Measurements from ENCODE around the gene SLC25A31. TPM values are rescaled to one million over a fixed set of nuclear protein-coding genes. Genes with fewer than 3 reads are reported as not detected.

SLC25A31 gene
- total and polyA plus RNA-seq, 7 donors = not detected

GRCh38 chr4:127698789-127699200 is 31.4 kb upstream of the SLC25A31 start:
- Histone ChIP-seq H3K27ac (no peak overlapping the region), H3K4me1 (no peaks in the 10 kb centered on the region), H3K4me3 (no peak overlapping the region), H3K27me3 (no peaks in the 10 kb centered on the region), H3K9me3 (peaks cover 0 to 2% (median 0%) of the 10 kb centered on the region in 4 donors), H3K36me3 (peaks cover 0 to 26% (median 0%) of the 10 kb centered on the region in 4 donors)
- TF ChIP-seq POLR2AphosphoS5 (IDR thresholded peaks at IDR 0.05) = no peak
- TF ChIP-seq POLR2A (IDR thresholded peaks at IDR 0.05) = no peak
- no peak for TF ChIP-seq EP300 (IDR thresholded peaks at IDR 0.05)
- TF ChIP-seq, protein P1, sequence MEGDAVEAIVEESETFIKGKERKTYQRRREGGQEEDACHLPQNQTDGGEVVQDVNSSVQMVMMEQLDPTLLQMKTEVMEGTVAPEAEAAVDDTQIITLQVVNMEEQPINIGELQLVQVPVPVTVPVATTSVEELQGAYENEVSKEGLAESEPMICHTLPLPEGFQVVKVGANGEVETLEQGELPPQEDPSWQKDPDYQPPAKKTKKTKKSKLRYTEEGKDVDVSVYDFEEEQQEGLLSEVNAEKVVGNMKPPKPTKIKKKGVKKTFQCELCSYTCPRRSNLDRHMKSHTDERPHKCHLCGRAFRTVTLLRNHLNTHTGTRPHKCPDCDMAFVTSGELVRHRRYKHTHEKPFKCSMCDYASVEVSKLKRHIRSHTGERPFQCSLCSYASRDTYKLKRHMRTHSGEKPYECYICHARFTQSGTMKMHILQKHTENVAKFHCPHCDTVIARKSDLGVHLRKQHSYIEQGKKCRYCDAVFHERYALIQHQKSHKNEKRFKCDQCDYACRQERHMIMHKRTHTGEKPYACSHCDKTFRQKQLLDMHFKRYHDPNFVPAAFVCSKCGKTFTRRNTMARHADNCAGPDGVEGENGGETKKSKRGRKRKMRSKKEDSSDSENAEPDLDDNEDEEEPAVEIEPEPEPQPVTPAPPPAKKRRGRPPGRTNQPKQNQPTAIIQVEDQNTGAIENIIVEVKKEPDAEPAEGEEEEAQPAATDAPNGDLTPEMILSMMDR (IDR thresholded peaks at IDR 0.05) = no peak
- no peak for DNase-seq
- intact Hi-C loops (cut with DNase I) = no loop called here
- 79 to 88% methylated on average over 4 of the region's 4 CpGs for WGBS, 2 donors

GRCh38 chr4:127708985-127709384 is 21.2 kb upstream of the SLC25A31 start:
- no peaks in the 10 kb centered on the region for H3K9me3 ChIP-seq
- no peak for TF ChIP-seq POLR2A (IDR thresholded peaks at IDR 0.05)
- TF ChIP-seq POLR2AphosphoS5 (IDR thresholded peaks at IDR 0.05) = no peak
- TF ChIP-seq EP300 (IDR thresholded peaks at IDR 0.05) = no peak
- TF ChIP-seq, protein P1 (IDR thresholded peaks at IDR 0.05) = no peak
- WGBS, 2 donors = 81 to 84% methylated on average over 5 of the region's 5 CpGs
- intact Hi-C loops (cut with DNase I) = no loop called here
- no peak for DNase-seq
- H3K27ac ChIP-seq = no peak overlapping the region
- peaks cover 0 to 5% (median 0%) of the 10 kb centered on the region in 4 donors for H3K4me1 ChIP-seq
- H3K36me3 ChIP-seq = peaks cover 0 to 28% (median 0%) of the 10 kb centered on the region in 4 donors
- no peak overlapping the region for H3K4me3 ChIP-seq
- H3K27me3 ChIP-seq = no peaks in the 10 kb centered on the region

GRCh38 chr4:127709456-127709855 is 20.7 kb upstream of the SLC25A31 start:
- Histone ChIP-seq H3K27me3 (no peaks in the 10 kb centered on the region), H3K36me3 (peaks cover 0 to 23% (median 0%) of the 10 kb centered on the region in 4 donors), H3K4me1 (peaks cover 0 to 5% (median 0%) of the 10 kb centered on the region in 4 donors), H3K27ac (no peak overlapping the region), H3K9me3 (no peaks in the 10 kb centered on the region), H3K4me3 (no peak overlapping the region)
- TF ChIP-seq EP300 (IDR thresholded peaks at IDR 0.05) (no peak), POLR2AphosphoS5 (IDR thresholded peaks at IDR 0.05) (no peak), POLR2A (IDR thresholded peaks at IDR 0.05) (no peak)
- TF ChIP-seq, protein P1 (IDR thresholded peaks at IDR 0.05) = no peak
- 82 to 86% methylated on average over 3 of the region's 3 CpGs for WGBS, 2 donors
- intact Hi-C loops (cut with DNase I) = no loop called here
- no peak for DNase-seq

DNA sequence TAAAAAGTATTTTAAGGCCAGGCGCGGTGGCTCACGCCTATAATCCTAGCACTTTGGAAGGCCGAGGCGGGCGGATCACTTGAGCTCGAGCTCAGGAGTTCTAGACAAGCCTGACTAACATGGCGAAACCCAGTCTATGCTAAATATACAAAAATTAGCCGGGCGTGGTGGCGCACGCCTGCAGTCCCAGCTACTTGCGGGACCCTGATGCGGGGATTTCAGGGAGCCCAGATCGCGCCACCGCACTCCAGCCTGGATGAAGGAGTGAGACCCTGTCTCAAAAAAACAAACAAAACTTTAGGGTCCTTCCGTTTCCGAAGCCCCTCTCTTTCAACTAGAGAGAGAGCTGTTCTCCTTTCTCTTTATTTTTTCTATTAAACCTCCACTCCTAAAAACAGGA is 1.2 kb downstream of the SLC25A31 start:
- H3K36me3 ChIP-seq = no peaks in the 10 kb centered on the region
- DNase-seq = no peak
- no peak overlapping the region for H3K4me3 ChIP-seq
- H3K4me1 ChIP-seq = no peaks in the 10 kb centered on the region
- H3K27ac ChIP-seq = no peak overlapping the region
- WGBS, 2 donors = 91 to 94% methylated on average over 19 of the region's 19 CpGs
- no peaks in the 10 kb centered on the region for H3K27me3 ChIP-seq
- intact Hi-C loops (cut with DNase I) = no loop called here
- TF ChIP-seq POLR2A (IDR thresholded peaks at IDR 0.05) = no peak
- TF ChIP-seq POLR2AphosphoS5 (IDR thresholded peaks at IDR 0.05) = no peak
- TF ChIP-seq, protein P1 (IDR thresholded peaks at IDR 0.05) = no peak
- TF ChIP-seq EP300 (IDR thresholded peaks at IDR 0.05) = no peak
- H3K9me3 ChIP-seq = no peaks in the 10 kb centered on the region

All from sigmoid colon (tissue), 7 donors.